GM18868 (cell line): ENCODE measurements around the gene ERP29.
A peak's percentile ranks its signal among the peaks of the same experiment; 100 is the strongest.
"Not testable (repeated sequence)": the region's sequence is repeated elsewhere in the genome, so short reads cannot be mapped to it uniquely, and the experiment has no call there.

Experiments used
- ATAC-seq: cut with Tn5 transposase; IDR thresholded peaks from one replicate; pipeline ENCODE4 v1.9.1; 2021; ENCODE audit warnings: mild to moderate bottlenecking, moderate library complexity; ENCODE audit not compliant: unreplicated experiment

Gene ERP29

GRCh38 chr12:112012775-112013600, at the start of gene ERP29, which contains the start of gene TMEM116:
Gene ERP29, plus strand, starts transcription at chr12:112013426. Its CDS starts 40 bp downstream, at chr12:112013466.
Gene TMEM116, minus strand, starts transcription at chr12:112013165. Its CDS starts 7,895 bp downstream, at chr12:112005270.
- peak; percentile 67 for ATAC-seq

DNA sequence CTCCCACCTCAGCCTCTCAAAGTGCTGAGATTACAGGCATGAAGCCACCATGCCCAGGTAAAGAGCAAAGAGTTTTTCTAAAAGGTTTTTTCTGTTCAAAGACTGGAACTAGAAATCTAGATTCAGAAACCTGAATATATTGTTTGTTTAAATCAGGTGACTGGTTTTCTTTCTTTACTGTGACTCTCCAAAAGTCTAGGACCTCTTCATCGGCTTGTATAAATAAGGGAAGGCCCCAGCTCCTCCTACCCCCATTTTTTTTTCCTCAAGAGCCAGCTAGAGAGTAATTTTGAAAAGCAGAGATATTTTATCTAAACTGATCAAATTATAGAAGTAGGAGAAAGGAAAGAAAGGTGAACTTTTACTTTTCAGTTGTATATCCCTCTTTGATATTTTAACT, 48.3 kb upstream of the ERP29 start:
- ATAC-seq, result no peak

GRCh38 chr12:111971800-111972199, 41.4 kb upstream of the ERP29 start:
- no peak for ATAC-seq

DNA sequence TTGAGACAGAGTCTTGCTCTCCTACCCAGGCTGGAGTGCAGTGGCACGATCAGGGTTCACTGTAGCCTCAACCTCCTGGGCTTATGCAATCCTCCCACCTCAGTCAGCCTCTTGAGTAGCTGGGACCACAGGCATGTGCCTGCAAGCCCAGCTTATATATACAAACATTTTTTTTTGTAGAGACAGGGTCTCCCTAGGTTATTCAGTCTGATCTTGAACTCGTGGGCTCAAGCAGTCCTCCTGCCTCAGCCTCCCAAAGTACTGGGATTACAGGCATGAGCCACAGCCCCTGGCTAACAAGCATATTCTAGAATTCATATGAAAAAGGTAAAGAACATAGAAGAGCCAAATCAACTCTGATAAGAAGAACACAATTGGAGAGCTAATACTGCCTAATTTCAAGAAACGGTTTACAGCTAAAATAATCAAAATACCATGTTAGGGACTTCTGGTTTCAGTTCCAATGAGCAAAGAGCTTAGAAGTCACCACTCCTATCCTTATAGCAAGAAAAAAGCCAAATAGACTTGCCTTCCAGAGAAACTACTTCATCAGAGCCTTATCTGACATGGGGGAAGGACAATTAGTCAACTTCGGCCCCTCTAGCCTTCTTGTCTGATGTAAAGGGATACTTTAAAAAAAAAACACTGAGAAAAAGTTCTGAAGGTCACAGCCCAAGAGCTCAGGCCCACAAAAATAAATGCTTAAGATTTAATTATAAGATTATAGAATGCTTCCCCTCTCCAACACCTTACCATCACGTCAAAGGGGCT, 37.9 kb upstream of the ERP29 start:
- ATAC-seq, result no peak

DNA sequence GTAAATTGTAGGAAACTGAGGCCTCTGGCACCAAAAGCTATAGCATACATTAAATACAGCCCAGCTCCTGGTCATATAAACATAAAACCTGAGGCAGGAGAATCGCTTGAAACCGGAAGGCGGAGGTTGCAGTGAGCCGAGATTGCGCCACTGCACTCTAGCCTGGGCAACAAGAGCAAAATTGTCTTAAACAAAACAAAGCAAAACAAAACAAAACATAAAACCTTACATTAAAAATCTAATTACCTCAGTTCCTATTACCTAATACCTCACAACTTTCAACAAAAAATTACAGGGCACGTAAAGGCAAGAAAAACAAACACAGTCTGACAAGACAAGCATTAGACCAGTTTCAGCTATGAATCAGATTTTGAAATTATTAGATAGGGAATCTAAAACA, 36.9 kb upstream of the ERP29 start:
- ATAC-seq, result no peak

- no peak for ATAC-seq
Observed at GRCh38 chr12:111976860-111977259, 36.4 kb upstream of the ERP29 start.

- ATAC-seq, result no peak
Observed at GRCh38 chr12:111978545-111978944, 34.7 kb upstream of the ERP29 start.

DNA sequence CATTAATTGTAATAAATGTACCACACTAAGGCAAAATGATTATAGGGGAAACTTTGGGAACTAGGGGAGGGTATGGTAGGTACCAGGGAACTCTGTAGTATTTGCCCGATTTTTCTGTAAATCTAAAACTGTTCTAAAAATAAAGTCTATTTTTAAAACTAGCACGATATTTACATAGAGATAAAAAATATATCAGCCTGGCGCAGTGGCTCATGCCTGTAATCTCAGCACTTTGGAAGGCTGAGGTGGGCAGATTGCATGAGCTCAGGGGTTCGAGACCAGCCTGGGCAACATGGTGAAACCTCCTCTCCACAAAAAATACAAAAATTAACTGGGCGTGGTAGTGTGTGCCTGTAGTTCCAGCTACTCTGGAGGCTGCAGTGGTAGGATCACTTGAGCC, 32.6 kb upstream of the ERP29 start:
- ATAC-seq, result no peak

GRCh38 chr12:111981987-111982386, 31.2 kb upstream of the ERP29 start:
- ATAC-seq, result no peak

DNA sequence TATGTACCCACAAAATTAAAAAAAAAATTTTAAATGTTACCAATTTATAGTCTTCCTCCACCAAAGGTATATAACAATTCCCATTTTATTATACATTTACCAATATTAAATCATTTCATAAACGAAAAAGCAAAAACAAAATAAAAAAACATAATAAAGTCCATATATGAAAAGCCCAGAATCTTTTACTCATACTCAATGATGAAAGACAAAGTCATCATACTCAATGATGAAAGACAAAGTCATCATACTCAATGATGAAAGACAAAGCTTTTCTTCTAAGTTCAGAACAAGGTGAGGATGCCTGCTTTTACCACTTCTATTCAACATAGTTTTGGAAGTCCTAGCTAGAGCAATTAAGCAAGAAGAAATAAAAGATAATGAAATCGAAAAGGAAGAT, 28.4 kb upstream of the ERP29 start:
- no peak for ATAC-seq

GRCh38 chr12:111991535-111991934, 21.7 kb upstream of the ERP29 start:
- ATAC-seq, result no peak

DNA sequence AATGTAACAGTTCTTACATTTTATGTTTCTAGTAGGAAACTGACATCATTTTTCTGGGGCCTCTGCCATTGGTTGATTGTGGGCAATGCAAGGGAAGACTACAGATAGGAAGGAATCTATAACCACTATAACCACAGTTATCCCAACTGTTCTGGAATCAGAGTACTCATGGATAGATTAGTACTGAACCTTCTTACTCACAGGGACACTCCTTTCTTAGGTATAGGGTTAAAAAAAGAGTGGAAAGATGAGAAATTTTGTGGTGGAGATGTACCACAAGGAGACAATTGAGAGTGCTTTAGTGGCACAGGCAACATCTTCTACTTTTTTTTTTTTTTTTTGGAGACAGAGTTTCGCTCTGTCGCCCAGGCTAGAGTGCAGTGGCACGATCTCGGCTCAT, 21.3 kb upstream of the ERP29 start:
- ATAC-seq, result no peak

DNA sequence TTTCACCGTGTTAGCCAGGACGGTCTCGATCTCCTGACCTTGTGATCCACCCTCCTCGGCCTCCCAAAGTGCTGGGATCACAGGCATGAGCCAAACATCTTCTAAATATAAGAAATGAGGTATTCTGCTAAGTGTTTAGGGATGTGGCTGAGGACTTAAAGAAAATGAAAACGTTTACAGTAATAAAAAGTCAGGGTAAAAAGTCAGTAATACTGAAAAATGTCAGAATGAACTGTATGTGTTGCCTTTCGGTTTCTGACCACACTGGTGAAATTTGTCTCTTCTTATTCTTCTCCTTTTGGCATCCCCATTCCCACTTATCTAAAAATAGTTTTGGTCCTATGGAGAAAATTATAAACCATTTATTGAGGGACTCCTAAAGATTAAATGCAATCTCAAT, 20.8 kb upstream of the ERP29 start:
- no peak for ATAC-seq

DNA sequence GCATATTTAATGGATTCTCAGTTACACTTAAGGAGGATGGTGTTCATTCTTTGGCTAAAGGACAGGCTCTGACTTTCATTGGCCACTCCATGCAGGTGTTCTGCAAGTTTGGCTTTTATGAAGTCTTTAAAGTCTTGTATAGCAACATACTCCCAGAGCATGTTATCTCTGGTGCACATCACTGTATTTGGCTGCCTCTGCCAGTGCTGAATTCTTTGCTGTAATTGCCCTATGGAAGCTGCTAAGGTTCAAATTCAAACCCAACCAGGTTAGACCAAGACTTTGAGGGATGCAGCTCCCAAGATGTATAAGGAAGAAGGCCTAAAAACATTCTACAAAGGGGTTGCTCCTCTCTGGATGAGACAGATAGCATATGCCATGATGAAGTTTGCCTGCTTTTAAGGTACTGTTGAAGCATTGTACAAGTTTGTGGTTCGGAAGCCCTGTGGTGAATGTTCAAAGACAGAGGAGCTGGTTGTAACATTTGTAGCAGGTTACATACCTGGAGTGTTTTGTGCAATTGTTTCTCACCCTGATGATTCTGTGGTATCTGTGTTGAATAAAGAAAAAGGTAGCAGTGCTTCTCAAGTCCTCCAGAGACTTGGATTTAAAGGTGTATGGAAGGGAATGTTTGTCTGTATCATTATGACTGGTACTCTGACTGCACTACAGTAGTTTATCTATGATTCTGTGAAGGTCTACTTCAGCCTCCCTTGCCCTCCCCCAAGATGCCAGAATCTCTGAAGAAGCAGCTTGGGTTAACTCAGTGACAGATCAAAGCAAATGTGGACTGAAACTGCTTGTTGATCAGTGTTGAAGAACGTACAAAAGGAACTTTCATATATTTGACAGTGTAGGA, 19.7 kb upstream of the ERP29 start:
- no peak for ATAC-seq

GRCh38 chr12:111994211-111995111, 18.8 kb upstream of the ERP29 start:
- ATAC-seq, result not testable (repeated sequence)

GRCh38 chr12:111995782-111996480, 17.3 kb upstream of the ERP29 start:
- no peak for ATAC-seq

DNA sequence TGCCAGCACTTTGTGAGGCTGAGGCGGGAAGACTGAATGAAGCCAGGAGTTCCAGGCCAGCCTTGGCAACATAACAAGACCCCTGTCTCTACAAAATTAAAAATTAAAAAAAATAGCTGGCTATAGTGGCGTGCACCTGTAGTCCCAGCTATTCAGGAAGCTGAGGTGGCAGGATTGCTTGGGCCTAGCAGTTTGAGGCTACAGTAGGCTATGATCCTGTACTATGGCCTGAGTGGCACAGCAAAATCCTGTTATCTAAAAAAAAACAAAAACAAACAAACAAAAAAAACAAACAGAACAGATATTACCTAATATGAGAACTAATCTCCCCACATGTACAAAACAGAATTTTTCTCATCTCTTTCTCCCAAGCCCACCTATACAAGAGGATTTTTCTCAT, 15.9 kb upstream of the ERP29 start:
- no peak for ATAC-seq

GRCh38 chr12:111998015-111998414, 15.2 kb upstream of the ERP29 start:
- no peak for ATAC-seq

DNA sequence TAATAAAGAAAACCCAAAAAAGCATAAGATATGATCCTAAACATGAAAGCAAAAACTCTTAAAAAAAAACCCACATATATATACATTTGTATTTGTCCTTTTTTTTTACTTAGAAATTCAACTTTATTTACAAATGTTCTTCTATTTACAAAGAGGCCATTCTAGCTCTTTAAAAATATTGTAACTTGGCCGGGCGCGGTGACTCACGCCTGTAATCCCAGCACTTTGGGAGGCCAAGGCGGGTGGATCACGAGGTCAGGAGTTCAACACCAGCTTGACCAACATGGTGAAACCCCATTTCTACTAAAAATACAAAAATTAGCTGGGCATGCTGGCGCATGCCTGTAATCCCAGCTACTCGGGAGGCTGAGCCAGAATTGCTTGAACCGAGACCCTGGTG, 14.1 kb upstream of the ERP29 start:
- ATAC-seq, result not testable (repeated sequence)
